NCI-H345 treated with DMSO at 0.1 percent for 48 hours (cell line): ENCODE results near the gene NIP7.

ENCODE experiments used
- DNase-seq: peaks from one replicate; lab custom pipeline; 2025; ENCODE audit not compliant: unreplicated experiment; lab: John Stamatoyannopoulos, UW

The NIP7 gene

DNA sequence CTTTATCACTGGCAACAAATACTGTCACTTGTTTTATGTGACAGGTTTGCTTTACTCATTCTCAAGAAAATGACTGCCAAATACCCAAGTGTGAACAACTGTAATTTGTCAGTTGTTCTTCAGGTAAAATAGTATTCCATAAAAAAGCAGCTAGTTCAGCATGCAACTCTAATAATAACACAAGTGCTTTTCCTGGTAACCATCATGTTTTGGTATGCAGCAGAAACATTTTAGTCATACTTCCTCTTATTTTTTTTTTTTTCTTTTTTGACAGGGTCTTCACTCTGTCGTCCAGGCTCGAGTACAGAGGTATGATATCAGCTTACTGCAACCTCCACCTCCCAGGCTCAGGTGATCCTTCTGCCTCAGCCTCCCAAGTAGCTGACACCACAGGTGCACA is 41.7 kb downstream of the NIP7 start:
- DNase-seq = no peak

DNA sequence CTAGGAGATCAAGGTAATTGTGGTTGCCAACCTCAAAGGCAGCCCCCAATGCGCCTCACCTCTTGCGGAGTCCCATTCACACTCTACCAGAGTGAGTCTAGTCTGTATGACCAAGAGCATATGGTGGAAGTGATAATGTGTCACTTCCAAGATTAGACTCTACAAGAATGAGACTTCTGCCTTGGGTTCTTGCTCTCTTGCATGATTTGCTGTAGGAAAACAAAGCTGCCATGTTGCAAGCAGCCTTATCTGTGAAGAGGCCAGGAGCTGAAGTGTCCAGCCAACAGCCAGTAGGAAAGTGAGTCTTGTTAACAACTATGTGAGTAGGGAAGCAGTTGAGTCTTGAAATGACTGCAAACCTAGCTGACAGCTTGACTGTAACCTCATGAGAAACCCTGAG is 42.8 kb downstream of the NIP7 start:
- DNase-seq = no peak

DNA sequence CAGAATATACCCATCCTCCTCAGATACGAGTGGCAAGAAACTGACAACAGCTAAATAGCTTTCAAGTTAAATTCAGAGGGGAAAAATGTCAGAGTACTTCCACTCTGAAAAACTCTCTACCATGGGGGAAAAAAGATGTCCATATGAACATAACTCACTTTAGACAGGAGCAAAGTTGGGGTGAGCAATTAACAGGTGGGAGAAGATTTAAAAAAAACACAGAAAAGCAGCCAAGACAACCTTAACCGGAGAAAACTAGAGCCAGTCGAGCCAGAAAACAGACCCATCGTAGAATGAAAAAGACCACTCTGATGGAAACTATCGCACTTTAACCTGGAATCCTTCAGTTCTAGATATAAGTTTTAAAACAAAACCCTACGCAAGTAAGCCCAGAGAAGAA is 45.4 kb downstream of the NIP7 start:
- no peak for DNase-seq

DNA sequence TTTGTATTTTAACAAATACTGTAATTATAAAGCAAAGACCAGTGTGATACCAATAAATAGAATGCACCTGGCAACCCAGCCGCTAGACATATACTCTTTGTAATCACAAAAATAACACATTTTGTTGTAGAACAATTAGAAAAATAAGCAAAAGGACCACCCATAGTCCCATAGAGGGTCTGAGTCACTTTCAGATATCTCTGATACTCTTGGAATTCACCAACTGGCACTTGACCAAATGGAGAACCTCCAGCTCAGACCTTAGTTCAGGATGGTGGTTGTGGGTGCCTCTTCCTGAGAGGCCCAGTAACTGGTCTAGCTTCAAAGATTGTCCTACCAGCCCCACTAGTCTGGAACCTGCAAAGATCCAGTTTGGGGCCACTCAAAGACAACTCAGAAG is 47.0 kb downstream of the NIP7 start:
- no peak for DNase-seq
